ENCODE measurements around the gene PSMD6.

Gene PSMD6

DNA sequence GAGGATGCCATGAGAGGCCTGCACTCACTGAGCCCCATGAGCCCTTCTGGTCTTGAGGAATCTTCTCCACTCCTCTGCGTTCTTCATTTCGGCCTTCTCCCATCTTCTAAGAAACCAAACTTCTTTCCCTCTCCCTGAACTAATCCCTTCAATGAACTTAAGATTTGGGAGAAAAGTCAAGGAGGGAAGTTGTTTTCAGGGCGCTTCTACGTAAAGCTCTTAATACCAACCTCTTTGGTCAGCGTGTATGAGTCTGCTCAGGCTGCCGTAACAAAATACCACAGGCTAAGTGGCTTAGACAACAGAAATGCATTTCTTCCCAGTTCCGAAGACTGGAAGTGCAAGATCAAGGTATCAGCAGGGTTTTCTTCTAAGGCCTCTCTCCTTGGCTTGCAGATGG lies 13.8 kb upstream of the PSMD6 start:
- DNase-seq (ENCODE audit: low read depth in 1 of 2, low spot score in 1 of 2), result no peak
- Histone ChIP-seq H3K4me3 (replicated peaks; ENCODE audit: insufficient read depth, low read length) (no peak overlapping the region), H3K27ac (replicated peaks) (no peak overlapping the region), H3K27me3 (ENCODE audit: insufficient read depth, poor library complexity, severe bottlenecking) (peaks cover 2% of the 10 kb centered on the region)
- TF ChIP-seq POLR2AphosphoS5 (IDR thresholded peaks at IDR 0.05; ENCODE audit: low read depth) (no peak), SPI1 (IDR thresholded peaks at IDR 0.05; ENCODE audit: borderline replicate concordance, low read depth) (no peak), GABPA (IDR thresholded peaks at IDR 0.05; ENCODE audit: low read depth) (no peak)
- TF ChIP-seq, protein P1, sequence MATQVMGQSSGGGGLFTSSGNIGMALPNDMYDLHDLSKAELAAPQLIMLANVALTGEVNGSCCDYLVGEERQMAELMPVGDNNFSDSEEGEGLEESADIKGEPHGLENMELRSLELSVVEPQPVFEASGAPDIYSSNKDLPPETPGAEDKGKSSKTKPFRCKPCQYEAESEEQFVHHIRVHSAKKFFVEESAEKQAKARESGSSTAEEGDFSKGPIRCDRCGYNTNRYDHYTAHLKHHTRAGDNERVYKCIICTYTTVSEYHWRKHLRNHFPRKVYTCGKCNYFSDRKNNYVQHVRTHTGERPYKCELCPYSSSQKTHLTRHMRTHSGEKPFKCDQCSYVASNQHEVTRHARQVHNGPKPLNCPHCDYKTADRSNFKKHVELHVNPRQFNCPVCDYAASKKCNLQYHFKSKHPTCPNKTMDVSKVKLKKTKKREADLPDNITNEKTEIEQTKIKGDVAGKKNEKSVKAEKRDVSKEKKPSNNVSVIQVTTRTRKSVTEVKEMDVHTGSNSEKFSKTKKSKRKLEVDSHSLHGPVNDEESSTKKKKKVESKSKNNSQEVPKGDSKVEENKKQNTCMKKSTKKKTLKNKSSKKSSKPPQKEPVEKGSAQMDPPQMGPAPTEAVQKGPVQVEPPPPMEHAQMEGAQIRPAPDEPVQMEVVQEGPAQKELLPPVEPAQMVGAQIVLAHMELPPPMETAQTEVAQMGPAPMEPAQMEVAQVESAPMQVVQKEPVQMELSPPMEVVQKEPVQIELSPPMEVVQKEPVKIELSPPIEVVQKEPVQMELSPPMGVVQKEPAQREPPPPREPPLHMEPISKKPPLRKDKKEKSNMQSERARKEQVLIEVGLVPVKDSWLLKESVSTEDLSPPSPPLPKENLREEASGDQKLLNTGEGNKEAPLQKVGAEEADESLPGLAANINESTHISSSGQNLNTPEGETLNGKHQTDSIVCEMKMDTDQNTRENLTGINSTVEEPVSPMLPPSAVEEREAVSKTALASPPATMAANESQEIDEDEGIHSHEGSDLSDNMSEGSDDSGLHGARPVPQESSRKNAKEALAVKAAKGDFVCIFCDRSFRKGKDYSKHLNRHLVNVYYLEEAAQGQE (IDR thresholded peaks at IDR 0.05; ENCODE audit: insufficient replicate concordance, low read depth), result no peak
- TF ChIP-seq, protein P2, sequence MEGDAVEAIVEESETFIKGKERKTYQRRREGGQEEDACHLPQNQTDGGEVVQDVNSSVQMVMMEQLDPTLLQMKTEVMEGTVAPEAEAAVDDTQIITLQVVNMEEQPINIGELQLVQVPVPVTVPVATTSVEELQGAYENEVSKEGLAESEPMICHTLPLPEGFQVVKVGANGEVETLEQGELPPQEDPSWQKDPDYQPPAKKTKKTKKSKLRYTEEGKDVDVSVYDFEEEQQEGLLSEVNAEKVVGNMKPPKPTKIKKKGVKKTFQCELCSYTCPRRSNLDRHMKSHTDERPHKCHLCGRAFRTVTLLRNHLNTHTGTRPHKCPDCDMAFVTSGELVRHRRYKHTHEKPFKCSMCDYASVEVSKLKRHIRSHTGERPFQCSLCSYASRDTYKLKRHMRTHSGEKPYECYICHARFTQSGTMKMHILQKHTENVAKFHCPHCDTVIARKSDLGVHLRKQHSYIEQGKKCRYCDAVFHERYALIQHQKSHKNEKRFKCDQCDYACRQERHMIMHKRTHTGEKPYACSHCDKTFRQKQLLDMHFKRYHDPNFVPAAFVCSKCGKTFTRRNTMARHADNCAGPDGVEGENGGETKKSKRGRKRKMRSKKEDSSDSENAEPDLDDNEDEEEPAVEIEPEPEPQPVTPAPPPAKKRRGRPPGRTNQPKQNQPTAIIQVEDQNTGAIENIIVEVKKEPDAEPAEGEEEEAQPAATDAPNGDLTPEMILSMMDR (IDR thresholded peaks at IDR 0.05; ENCODE audit: insufficient read depth, low read length), result no peak

DNA sequence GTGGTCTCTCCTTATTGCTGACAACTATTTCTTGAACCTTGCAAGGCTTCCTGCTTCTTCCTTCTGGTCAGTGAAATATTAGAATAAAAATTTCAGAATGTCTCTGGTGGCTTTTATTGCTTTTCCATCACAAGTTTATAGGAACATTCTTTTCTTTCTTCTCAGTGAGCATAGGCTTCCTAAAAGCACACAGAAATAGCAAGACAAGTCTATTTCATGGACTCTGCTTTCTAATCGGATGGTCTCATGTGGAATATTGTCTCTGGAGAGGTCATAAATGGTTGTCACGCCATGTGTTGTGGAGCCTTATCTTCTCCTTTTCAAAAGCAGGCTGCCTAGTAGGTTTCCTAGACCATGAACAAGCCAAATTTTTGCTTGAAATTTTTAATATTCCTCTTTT lies 9.8 kb upstream of the PSMD6 start:
- no peak overlapping the region for H3K27ac ChIP-seq (replicated peaks)
- no peak for DNase-seq (ENCODE audit: low read depth in 1 of 2, low spot score in 1 of 2)
- peaks cover 4% of the 10 kb centered on the region for H3K27me3 ChIP-seq (ENCODE audit: insufficient read depth, poor library complexity, severe bottlenecking)
- no peak overlapping the region for H3K4me3 ChIP-seq (replicated peaks; ENCODE audit: insufficient read depth, low read length)
- TF ChIP-seq, protein P1 (IDR thresholded peaks at IDR 0.05; ENCODE audit: insufficient replicate concordance, low read depth), result no peak
- TF ChIP-seq POLR2AphosphoS5 (IDR thresholded peaks at IDR 0.05; ENCODE audit: low read depth) (no peak), GABPA (IDR thresholded peaks at IDR 0.05; ENCODE audit: low read depth) (no peak), SPI1 (IDR thresholded peaks at IDR 0.05; ENCODE audit: borderline replicate concordance, low read depth) (no peak)
- TF ChIP-seq, protein P2 (IDR thresholded peaks at IDR 0.05; ENCODE audit: insufficient read depth, low read length), result no peak

DNA sequence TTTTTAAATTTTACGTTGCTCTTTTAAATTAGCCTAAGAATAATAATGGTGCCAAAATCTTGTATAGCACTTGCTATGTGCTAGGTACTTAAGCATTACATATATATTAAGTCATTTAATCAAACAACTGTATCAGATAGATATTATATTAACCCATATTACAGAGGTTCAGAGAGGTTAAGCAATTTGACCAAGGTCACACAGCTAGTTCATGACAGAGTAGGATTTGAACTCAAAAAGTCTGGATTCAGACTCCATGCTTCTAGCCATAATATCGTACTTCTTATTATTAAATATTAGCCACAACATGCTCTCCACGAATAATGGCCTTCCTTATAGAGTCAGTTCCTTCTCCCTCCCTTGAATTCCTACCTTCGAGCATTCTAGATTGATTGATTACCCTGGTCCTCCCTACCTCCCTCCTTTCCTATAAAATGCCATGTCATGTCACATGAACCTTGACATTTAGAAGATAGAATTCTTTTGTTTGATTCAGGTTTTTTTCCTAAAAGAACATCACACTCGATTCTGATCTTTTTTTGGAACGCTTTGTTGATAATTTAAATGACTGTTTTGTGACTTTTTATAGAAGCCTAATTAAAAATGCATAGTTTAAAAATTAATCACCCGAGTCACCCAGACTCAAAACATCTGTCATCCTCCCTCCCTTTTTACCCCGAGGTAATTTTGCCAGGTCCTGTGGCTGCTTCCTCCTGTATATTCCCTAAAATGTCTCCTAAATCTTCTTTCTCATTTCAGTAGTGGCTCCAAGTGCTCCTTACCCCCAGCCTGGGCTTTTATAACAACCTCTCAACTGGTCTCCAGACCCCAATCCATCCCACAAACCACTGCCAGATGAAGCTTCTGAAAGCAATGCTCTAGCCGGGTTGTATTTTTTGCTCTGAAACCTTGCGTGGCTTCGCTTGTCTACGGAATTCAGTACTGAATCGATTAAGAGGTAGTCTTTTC lies 8.5 kb upstream of the PSMD6 start:
- TF ChIP-seq, protein P1 (IDR thresholded peaks at IDR 0.05; ENCODE audit: insufficient replicate concordance, low read depth), result no peak
- TF ChIP-seq SPI1 (IDR thresholded peaks at IDR 0.05; ENCODE audit: borderline replicate concordance, low read depth) (no peak), POLR2AphosphoS5 (IDR thresholded peaks at IDR 0.05; ENCODE audit: low read depth) (no peak), GABPA (IDR thresholded peaks at IDR 0.05; ENCODE audit: low read depth) (no peak)
- TF ChIP-seq, protein P2 (IDR thresholded peaks at IDR 0.05; ENCODE audit: insufficient read depth, low read length), result no peak
- Histone ChIP-seq H3K27me3 (ENCODE audit: insufficient read depth, poor library complexity, severe bottlenecking) (peaks cover 4% of the 10 kb centered on the region), H3K27ac (replicated peaks) (no peak overlapping the region), H3K4me3 (replicated peaks; ENCODE audit: insufficient read depth, low read length) (no peak overlapping the region)
- DNase-seq (ENCODE audit: low read depth in 1 of 2, low spot score in 1 of 2), result no peak
